Measurements from ENCODE around the gene TRPV5.

TRPV5 gene

DNA sequence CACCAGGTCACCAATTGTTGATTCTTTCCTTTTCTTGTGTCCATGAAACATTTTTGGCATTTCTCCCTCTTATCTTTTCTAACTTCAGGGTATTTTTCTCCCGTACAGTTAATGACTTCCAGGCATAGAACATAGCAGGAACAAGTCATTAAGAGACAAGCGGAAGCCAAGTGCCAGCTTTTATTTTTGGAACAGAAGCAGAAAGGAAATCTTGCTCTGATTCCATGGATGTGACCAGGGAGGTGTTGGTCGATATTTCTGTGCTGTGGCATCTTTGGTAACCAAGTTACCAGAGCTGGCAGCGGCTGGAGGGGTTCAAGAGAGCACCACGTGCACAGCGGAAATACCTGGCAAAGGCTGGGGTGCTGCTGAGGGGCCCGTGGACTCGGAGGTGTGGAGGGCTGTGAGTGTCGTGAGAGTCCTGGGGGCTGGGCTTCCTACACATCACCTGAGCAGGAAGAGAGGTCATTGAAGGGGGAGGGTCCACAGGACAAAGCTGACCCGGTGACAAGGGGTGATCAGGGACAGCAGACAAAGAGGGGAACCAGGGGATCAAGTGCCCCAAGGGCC, 7.5 kb upstream of the TRPV5 start:
- no peak for DNase-seq (ENCODE audit: low read depth)

DNA sequence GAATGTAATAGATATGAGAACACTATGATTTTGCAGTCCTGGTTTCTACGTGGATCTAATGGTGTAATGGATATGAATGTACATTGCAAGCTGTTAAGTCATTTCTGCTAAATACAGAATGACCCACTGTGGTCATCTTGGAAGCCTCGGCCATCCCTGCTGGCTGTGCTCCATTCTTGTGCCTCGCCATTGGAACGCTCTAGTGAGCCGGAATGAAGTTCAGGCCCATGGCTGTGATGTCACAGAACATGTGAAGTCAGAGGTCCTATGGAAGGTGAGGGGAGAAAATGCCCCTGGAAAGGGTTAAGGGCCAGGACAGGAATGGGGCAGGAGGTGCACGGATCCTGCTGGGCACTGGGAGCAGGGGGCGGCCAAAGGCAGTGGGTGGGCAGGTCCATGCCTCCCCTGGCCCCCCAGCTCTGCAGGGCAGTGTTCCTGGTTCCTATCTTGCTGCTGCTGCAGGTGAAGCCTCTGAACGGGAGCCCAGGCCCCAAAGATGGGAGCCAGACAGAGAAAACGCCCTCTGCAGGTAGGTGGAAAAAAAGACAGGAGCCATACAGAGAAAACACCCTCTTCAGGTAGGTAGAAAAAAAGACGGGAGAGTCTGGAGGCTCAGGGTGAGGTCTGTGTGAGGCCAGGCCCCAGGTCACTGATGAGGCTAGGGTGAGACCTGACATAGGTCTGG, 5.8 kb upstream of the TRPV5 start, which contains the start of gene LLCFC1:
Gene LLCFC1 (plus strand): TSS at position 259 of the 685 bp plus-strand sequence. CDS start 138 bp downstream, at position 397.
- DNase-seq (ENCODE audit: low read depth) = no peak

DNA sequence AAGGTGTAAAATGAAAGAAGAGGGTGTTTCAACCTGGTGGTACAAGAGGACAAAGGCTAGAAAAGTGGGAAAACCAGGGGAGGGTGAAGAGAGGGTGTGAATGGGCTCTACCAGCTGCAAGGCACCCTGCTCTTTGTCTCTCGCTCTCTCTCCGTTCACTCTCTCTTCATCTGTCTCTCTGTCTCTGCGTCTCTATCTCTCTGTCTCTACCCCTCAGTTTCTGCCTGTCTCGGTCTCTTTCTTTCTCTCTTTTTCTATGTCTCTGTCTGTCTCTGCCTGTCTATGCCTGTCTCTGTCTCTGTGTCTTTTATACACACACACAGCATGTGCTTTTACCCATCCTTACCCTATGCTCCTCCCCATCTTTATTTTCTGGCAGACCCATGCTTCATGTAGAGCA, 5.1 kb upstream of the TRPV5 start:
- no peak for DNase-seq (ENCODE audit: low read depth)

DNA sequence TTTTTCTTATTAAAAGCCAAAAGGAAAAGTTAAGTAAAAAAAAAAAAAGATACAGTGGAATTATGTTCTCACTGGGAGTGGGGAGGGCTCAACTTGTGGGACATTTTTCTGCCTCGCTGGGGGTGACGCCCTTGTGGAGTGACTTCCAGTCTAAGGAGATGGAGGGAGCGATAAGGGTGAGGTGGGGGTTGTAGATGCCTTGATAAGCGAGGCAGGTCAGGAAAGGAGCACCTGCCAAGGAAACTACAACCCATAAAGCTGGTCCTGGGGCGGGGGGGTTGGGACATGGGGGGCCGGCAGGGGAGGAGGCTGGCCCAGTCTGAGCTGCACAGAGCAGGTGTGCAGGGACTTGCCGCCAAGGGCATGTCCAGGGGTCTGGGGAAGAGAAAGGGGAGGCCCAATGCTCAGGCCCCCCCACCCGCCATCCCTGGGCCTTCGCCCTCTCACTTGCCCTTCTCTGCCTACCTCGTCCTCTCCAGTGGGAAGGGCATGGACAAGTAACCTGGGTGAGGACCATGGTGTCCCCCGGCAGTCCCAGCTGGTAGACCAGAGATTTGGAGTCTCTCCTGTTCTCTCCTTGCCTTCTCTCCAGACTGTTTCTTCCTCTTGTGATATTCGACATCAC, 2.5 kb upstream of the TRPV5 start:
- no peak for DNase-seq (ENCODE audit: low read depth)

DNA sequence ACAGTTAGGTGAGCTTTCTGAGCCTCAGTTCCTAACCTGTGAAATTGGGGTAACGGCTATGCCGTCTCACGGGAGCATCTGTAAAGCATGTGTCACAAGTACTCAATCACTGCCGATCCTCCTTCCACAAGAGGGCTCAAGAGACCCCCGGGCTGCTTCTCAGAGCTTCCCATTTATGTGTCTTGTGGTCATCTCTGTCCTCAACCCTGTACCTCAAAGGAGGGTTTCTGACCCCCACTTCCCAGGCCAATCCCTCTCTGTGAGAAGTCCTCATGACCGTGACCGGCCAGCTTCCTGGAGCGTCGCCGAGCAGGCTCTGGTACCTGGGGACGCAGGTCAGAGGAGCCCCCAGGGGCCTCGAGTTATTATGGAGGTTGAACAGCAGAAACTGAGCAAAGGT, 510 bp upstream of the TRPV5 start:
- DNase-seq (ENCODE audit: low read depth) = no peak

DNA sequence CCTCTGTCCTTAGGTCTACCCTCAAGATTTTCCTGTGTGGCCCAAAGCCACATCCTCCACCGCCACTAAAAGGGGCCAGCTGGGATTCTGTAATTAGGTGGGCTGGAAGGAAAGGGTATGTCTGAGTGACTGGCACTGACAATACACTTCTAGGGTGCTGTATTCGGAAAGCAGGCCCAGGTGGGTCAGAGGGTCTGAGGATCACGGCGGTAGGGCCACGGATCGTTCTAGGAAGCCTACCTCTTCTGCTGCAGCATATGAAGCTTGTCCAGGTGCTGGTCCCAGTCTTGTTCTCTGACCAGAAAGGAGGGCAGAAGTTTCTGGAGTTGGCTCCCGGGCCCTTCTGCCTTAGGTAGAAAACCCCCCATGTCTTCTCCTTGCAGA, 462 bp downstream of the TRPV5 start:
- DNase-seq (ENCODE audit: low read depth) = no peak

DNA sequence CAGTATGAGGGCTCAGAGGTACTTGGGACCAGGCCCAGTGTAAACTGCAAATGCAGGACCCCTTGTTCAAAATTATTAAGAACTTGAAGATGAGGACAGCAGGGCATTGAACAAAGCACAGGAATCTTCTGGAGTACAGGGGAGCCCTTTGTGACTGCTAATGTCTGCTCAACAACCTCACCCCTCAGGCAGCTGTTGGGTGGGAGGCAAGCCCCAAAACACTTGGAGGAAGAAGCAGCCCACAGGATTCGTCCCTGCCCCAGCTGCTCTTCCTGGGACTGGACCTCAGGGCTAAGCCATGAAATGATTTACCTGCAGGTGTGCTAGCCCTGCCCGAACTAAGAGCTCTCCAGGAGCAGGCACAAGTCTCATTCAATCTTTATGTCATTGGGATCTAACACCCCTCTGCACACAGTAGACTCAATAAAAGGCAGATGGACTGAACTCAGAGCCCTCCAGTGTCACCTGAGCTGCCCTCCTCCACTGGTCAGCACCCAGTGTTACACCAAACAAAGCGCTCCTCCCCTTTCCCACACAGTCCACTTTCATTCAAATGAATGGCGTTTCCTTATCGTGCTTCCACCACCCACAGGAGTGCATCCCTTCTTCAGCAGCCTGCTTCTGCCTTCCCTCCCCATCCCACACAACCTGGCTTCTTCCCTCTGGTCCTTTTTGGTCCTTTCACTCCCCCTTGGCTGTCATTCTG, 1.0 kb downstream of the TRPV5 start:
- DNase-seq (ENCODE audit: low read depth) = no peak

DNA sequence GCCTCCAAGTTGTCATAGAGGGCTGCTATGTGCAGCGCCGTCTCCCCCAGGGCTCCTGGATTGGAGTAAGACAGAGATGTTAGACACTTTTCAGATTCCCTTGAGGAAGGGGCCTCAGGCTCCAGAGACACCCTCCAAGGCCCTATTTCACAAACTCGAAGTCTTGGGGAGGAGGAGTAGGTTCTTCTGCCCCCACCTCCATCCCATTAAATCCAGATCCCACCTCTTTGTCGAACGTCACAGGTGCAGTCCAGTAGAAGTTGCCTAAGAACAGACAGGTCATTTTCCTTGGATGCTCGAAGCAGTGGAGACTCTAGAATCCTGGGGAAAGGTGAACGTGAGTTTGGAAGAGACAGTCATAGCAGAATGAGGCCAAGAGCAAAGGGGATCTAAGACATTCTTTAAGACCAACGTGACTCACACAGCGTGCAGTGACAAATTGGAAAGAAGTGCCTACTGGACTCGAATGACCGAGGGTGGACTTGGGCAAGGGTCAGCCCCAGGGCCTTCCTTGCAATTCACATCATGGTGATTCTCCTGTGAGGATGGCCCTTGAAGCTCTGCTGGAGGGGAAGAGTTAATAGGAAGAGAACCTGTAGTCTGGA, 3.3 kb downstream of the TRPV5 start:
- no peak for DNase-seq (ENCODE audit: low read depth)

DNA sequence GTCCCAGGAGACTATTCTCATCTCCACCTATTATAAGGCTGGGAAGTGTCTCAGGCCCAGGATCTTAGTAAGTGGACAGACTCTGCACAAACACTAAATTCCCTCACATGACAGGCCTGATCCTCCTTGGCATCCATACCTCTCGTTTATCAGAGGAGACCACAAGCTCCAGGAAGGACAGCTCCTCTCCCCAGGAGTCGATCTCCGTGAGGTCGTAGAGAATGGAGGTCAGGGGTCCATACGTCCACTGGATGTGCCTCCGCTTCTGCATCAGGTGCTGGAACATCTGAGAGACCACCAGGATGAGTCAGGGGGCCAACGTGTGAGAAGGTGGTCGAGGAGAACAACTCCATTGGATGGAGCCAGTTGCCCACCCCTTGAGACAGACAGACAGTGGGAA, 5.6 kb downstream of the TRPV5 start:
- DNase-seq (ENCODE audit: low read depth) = no peak

DNA sequence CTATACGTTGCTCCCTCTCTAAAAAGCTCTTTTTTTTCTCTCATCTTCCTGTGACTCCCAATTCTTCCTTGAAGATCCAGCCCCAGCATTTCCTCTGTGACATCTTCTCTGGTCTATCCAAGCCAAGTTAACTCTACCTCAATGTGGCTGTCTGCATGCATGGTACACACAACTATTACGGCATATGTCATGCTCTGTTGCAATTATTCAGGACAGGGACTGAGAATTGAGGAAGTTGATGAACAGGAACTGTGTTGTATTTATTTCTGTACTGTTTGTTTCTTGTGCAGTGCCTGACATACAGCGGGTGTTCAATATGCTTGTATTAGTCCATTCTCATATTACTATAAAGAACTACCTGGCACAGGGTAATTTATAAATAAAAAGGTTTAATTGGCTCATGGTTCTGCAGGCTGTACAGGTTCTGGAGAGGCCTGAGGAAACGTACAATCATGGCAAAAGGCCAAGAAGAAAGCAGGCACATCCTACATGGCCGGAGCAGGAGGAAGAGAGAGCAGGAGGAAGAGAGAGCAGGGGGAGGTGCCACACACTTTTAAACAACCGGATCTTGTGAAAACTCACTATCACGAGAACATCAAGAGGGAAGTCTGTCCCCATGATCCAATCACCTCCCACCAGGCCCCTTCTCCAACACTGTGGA, 6.3 kb downstream of the TRPV5 start:
- no peak for DNase-seq (ENCODE audit: low read depth)

DNA sequence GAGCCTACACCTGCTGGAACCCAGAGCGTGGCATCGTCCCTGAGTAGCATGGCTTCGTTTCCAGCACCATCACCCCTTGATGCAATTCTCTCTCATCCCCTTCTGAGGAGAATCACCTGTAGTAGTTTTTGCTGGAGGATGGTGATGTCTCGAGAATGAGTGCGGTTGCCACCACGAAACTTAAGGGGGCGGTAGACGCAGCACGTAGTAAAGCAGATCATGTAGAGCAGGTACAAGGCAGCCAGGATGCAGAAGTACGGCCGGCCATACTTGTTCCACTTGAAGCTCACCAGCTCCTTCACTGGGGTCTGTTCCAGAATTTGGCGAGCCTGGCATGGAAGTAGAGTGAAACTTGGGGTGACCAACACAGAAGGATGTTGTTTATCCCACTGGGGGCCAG, 8.1 kb downstream of the TRPV5 start:
- no peak for DNase-seq (ENCODE audit: low read depth)

DNA sequence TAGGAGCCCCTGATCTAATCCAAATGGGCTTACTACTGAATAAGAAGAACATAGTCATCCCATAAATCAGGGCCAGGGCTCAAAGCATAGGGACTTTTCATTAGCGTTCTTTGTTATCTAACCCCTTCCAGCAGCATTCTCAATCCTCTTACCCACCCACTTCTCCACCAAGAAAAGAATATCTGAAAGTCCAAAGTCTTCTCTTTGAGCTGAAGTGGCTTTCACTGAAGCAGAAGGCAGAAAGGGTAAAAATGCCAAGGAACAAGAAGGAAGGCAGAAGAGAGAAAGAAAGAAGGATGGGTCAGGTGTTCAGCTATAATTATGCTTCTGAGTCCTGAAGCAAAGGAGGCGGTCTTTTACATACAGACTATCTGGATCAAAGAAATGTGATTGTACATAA, 10.2 kb downstream of the TRPV5 start:
- no peak for DNase-seq (ENCODE audit: low read depth)

DNA sequence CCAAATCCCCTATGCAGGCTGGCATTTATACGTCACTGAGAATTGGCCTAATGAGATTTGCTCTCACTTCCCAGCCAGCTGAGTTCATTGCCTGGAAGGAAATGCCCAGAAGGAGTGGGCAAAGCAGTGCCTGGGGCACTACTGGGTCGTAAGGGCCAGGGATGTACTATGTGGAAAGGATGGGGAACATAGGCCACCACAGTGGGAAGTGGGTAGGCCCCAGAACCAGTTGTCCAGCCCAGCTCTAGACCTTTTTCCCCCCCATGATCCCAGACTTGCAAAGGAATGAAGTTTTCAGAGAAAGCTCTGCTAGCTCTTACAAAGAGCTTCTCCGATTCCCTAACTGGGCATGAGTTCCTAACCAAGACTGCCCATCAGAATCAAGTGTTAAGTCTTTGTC, 13.9 kb downstream of the TRPV5 start:
- DNase-seq (ENCODE audit: low read depth) = no peak

DNA sequence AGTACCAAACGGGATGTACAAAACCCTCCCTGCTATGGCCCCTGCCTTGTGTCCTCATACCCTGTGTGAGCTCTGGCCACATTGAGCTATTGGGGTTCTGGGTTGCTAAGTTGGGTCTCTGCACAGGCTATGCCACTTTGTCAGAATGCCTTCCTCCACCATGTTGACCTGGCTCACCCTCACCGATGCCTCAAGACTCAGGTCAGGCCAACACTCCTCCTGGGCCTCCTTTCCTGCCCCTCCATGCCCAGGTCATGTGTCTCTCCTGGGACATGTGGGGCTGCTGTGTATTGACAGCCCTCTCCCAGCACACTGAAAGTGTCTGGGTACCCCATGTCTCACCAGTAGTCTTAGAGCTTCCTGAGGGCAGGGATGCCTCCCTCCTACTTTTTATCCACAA, 14.6 kb downstream of the TRPV5 start:
- no peak for DNase-seq (ENCODE audit: low read depth)

DNA sequence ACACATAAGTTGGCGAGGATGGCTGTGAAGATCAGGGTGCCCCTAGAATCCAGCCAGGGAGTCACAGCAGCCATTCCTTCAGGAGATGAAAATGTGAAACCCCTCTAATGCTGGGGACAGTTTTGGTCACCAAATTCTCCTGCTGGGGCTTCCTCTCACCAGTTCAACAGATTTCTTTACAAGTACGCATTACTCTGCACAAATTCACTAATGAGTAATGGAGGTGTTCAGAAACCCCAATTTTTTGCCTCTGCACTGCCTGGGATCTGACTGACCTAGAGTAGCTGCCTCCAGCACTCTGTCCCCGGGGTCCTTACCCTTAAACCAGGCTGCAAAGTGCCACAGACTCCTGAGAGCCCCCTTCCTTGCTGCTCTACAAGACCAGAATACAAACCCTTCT, 16.1 kb downstream of the TRPV5 start:
- DNase-seq (ENCODE audit: low read depth) = no peak

DNA sequence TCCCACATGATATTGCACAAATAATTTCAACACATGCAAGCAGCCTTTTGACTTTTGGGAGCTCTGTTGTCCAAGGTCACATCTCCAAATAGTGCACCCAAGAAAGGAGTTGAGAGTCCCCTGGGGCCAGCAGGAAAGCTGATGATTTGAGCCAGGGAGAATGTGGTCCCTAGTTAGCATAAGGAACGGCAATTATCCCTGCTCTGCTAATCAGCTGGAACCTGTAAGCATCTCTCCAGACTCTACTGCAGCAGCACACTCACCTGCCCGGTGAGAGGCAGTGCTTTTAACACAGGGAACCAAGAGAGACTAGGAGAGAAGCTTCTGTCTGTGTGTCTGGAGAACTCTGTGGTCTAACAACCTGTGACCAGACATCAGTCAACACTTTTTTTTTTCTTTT, 17.0 kb downstream of the TRPV5 start:
- DNase-seq (ENCODE audit: low read depth) = no peak

DNA sequence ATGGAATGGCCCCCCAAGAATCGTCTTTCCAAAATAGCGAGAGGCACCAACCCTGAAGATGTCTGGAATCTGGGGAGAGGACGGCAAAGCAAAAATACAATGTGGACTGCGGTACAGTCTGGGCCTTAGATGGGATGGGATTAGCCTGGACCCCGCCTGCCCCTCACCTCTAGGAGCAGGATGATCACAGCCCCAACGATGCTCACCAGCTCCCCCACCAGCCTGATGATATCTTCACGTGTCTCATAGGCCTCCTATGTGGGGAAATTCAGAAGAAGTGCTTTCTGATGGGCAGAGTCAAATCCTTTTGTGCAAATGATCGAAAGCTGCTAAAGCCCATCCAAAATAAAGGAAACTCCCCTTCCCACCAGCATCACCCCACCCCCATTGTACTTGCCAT, 18.2 kb downstream of the TRPV5 start:
- no peak for DNase-seq (ENCODE audit: low read depth)

DNA sequence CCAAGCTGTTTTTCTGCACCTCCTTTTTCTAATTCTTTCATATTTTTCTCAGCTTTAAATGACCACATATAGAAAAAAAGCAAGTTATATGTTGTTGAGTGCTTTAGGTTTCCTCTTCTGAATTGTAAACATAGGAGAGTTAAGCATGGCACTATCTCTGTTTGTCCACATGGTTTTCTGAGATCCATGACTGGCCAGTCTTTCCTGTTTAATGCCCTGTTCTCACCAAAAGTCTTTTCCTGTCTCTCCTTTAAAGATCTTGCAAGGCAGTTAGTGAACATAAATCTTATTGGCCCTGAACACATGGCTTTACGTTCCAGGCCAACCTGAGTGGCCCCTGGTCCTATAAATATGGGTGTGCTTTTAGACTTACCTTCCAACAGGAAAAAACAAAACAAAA, 19.4 kb downstream of the TRPV5 start:
- DNase-seq (ENCODE audit: low read depth) = no peak

DNA sequence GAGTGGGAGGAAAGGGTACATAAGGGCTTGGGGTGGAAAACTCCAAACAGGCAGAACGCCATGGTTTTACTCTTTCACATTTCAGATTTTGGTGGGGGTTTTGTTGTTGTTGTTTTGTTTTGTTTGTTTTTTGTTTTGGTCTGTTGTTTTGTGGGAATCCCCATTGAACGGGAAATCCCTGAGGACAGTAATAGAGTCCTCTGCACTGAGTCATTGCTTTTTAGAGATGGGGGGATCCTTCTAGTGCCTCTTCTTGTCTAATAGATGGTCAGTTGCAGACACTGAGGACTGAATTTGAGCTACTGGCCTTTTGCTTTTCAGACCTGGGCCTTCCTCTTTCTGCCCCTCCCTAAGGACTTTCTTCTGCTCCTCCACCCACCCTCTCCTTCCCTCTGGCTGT, 20.0 kb downstream of the TRPV5 start:
- no peak for DNase-seq (ENCODE audit: low read depth)

DNA sequence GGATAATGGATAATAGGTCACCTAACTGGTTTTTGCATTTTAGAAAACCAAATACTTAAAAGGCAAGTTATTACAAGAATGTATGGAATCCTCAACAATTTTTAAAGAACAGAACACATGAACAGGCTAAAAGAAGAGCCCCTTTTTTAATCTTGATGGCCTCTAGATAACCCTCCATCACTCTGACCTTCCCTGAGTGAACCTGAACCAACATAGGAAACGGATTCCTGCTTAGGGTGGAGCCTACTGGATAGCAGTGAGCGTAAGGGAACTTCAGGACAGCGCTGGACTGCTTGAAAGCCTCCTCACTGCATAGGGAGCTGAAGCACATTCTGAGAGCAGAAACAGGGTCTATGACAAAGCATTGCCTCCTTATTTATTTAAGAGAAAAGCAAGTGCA, 20.5 kb downstream of the TRPV5 start:
- DNase-seq (ENCODE audit: low read depth) = no peak

DNA sequence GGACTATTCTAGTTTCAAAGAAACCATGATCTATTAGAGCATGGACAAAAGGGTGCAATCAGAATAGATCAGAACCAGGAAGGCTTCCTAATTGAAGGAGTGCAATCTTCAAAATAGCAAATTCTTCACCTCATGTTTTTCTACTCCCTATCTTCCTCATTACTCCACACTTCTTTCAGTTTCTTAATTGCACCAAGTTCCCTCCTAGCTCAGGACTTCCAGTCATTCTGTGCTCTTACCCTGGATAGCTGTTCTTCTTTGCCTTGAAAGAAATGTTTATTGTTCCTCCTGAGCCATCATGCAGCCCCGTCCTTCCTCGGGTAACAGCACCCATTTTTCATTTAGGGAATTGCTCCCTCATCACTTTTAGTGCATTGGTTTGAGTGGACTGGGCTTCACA, 23.1 kb downstream of the TRPV5 start:
- DNase-seq (ENCODE audit: low read depth) = no peak

DNA sequence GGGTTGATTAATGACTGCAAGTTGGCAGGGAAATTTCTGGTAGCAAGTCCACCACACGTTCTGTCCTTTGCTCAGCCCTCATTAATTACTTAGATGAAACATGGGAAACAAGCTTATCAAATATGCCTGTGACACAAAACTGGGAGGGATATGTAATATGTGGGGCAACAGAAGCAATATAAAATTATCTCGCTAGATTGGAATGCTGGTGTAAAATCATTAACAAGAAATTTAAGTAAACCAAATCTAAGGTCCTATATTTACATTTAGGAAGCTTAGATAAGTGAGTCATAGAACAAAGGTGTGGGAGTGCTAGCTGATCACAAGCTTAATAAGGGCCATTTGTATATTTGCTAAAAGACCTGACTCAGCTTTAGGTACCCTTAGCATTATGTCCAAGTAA, 23.5 kb downstream of the TRPV5 start:
- DNase-seq (ENCODE audit: low read depth) = no peak
